ENCODE results near the gene MYH6.

The MYH6 gene

DNA sequence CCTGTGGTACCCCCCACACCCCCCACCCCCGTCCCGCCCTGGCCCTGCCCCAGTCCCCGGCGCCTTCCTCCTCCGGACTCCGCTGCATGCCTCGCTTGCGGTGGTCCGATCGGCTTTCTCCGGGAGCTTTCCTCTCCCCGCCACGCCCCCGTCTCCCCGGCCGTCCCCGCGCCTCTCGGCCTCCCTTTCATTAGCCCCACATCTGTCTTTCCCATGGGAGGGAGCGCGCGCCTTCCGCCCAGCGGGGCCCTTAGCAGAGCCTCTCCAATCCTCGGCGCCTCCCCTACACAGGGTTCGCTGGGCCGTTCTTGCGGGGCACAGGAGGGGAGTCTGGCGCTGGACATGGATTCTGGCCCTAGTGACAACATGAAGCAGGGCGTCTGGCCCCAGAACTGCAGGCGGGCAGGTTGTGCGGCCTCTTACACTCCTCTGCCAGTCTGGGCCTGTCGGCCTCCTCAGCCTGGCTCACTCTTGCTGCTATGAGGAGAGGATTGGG is 41.6 kb downstream of the MYH6 start:
- TF ChIP-seq JUND (IDR thresholded peaks at IDR 0.05; ENCODE audit: low read depth), result no peak
- in situ Hi-C loops (cut with HindIII; ENCODE audit: low pct_unique_long_range_greater_than_20kb, low sequenced_read_pairs), result no loop called here
- no peak for DNase-seq (ENCODE audit: low read depth in 1 of 2, low spot score in 1 of 2)

DNA sequence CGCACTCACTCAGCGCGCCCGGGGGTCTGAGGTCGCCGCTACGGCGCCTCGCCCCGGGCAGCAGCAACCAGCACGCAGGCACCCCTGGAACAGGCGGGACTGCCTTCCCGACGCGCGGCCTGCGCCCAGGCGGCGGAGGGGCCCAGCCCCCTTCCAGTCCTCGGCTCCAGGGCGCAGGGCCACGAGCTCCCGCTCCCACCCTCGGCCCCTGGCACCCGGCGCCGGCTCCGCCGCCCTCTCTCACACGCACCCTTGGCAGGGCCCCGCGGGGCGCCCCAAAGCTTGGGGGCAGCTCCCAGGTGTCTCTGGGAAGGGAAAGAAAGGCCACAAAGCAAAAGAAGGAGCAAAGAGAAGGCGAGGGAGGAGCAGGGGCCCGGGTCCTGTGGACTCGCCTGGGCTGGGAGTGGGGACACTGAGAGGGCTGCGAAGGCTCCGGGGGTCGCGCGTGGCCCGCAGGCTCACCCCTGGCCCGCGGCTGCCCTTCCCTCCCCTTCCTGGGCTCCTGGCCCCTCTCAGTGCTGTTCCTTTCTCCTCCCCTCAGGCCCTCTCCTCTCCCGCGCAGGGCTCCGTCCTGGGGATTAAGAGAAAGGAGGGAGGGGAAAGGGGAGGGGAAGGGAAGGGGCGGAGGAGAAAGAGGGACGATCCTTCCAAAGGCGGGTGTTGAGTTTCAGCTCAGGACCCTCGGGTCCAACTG is 42.2 kb downstream of the MYH6 start:
- TF ChIP-seq JUND (IDR thresholded peaks at IDR 0.05; ENCODE audit: low read depth), result no peak
- no peak for DNase-seq (ENCODE audit: low read depth in 1 of 2, low spot score in 1 of 2)
- in situ Hi-C loops (cut with HindIII; ENCODE audit: low pct_unique_long_range_greater_than_20kb, low sequenced_read_pairs), result no loop called here

DNA sequence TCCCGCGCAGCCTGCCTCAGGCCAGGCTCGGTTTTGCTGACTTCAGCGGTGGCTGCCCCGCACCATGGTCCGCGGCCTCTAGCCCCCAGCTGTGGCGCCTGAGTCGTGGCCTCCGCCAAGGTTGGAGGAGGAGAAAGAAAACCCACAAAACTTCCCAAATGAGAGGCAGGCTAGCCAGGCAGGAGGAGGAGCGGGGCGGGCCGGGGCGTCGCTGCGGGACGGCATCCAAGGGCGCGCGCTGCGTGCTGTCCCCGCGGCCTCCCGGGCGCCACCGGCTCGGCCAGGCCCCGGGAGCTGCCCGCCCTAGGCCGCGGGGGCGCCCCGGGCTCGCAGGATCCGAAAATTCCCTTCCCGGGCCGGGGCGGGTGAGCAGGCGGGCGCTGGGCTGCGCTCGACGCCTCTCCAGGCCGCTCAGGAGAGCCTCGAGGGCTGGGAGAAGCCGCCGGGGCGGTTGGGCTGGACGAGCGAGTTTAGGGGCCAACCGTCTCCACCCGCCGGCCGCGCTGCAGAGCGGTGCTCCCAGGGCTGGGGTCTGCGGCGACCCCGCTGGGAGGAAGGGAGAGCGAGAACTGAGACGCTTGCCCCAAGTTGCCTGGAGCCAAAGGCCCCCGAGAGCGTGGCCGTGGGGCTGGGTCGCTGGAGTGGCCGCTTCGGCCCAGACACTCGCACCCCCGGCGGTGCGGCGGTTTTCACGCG is 42.9 kb downstream of the MYH6 start, which contains the start of gene EFS:
EFS (minus strand) TSS at position 137 of the 696 bp plus-strand sequence. CDS start 147 bp downstream, outside the sequence.
- in situ Hi-C loops (cut with HindIII; ENCODE audit: low pct_unique_long_range_greater_than_20kb, low sequenced_read_pairs), result no loop called here
- TF ChIP-seq JUND (IDR thresholded peaks at IDR 0.05; ENCODE audit: low read depth), result no peak
- peak; percentile 81 to 83 for DNase-seq (ENCODE audit: low read depth in 1 of 2, low spot score in 1 of 2)

DNA sequence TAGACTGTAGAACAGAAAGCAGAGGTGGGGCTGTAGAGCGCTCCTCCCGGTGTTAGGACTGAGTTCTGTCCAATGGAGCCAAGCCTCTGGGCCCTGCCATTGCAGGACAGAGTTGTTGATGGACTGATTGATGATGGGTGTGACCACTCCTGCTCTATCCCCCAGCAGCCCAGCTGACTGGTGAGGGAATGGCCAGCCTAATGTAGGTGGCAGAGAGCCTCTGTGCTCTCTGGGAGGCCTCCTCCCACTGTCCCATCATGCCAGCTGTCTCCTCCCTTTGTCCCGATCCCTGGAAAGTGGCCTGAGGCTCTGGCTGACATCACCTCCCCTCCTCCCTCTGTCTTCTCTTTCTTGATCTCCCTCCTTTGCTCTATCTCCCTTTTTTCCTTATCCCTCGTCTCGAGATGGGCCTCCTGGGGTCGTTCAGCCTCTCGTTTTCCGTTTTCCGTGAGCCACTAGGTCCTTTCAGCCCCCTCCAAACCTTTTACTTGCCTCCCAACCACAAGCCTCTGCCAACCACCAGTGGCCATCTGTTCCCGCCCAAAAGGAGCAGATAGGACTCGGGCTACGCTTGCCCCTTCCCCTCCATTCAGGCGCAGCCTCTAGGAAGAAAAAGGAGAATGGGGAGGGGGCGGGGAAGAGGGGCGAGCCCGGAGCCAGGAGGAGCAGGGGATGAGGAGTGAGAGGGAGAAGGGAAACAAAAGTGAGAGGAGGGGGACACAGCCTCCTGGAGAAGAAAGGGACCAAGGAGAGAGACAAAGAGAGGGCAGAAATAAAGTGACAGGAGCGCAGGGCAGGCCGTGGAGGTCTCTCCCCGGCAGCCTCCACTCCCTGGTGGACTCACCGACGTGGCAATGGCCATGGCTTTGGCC is 43.7 kb downstream of the MYH6 start:
- in situ Hi-C loops (cut with HindIII; ENCODE audit: low pct_unique_long_range_greater_than_20kb, low sequenced_read_pairs), result no loop called here
- DNase-seq (ENCODE audit: low read depth in 1 of 2, low spot score in 1 of 2), result peak; percentile 69 to 77
- TF ChIP-seq JUND (IDR thresholded peaks at IDR 0.05; ENCODE audit: low read depth), result no peak

DNA sequence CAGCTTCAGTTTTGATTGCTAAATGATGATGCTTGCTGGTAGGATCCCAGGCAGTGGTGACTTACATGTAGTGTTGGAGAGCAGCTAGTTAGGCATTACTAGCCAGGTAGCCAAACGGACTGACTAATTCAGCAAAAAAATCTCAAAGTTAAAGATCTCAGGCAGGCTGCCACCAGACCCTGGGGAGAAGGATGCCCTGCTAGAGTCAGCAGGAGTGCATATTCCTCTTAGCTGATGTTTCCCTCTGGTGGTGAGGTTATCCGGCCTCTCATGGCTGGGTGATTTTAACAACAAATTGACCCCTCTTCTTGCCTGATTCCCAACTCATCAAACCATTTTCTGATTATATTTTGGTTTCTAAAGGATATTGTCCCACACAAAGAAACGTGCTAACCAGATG is 45.9 kb downstream of the MYH6 start:
- DNase-seq (ENCODE audit: low read depth in 1 of 2, low spot score in 1 of 2), result no peak
- TF ChIP-seq JUND (IDR thresholded peaks at IDR 0.05; ENCODE audit: low read depth), result no peak
- in situ Hi-C loops (cut with HindIII; ENCODE audit: low pct_unique_long_range_greater_than_20kb, low sequenced_read_pairs), result no loop called here

DNA sequence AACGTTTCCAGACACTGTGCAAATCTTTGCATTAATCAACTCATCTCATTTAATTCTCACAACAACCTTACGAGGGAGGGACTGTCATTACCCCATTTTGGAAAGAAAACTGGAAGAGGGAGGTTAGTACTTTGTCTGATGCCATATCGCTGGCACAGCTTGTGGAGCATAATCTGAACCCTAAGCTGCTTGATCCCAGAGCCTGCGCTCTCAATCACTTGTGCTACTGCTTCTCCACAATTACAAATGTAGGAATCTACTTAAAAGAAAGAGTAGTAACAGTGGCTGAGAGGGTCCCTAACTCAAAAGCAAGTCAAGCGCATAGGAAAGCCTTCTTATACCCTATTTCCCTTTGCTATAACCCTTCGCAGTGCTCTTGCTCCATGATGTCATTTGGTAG is 46.3 kb downstream of the MYH6 start:
- no peak for DNase-seq (ENCODE audit: low read depth in 1 of 2, low spot score in 1 of 2)
- in situ Hi-C loops (cut with HindIII; ENCODE audit: low pct_unique_long_range_greater_than_20kb, low sequenced_read_pairs), result no loop called here
- TF ChIP-seq JUND (IDR thresholded peaks at IDR 0.05; ENCODE audit: low read depth), result no peak

DNA sequence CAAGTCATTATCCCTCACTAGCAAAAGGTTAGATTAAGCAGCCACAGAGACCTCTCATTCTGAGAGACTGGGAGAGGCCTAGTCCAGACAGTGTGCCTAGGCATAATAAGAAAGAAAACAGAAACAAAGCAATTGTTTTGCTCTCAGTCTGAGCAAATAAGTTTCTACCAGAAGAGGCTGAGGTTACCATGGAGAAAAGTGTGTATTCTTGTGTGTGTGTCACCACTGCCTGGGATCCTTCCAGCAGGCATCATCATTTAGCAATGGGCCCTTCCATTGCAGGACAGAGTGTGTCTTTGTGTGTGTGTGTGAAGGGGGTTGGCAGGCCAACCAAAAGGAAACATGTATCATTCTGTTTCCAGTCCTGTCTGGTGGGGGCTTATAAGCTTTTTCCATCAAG is 46.8 kb downstream of the MYH6 start:
- no peak for TF ChIP-seq JUND (IDR thresholded peaks at IDR 0.05; ENCODE audit: low read depth)
- DNase-seq (ENCODE audit: low read depth in 1 of 2, low spot score in 1 of 2), result no peak
- in situ Hi-C loops (cut with HindIII; ENCODE audit: low pct_unique_long_range_greater_than_20kb, low sequenced_read_pairs), result no loop called here

DNA sequence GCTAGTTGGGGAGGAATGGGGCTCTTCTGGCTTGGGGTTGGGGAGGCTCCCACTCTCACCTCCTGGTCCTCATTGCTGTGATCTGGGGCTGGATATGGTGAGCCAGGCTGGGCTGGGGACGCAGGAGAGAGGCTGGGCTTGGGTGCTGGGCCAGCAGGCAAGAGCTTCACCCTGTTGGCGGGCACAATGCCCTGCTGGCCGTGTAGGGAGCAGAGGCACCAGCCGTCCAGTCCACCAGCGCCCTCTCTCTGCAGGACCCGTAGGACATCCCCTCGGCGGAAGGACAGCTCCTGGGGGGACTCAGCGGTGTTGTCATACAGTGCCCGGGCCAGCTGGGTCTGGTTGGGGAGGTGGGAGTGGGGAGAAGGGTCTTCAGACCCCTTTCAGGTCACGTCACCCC is 47.6 kb downstream of the MYH6 start:
- no peak for DNase-seq (ENCODE audit: low read depth in 1 of 2, low spot score in 1 of 2)
- in situ Hi-C loops (cut with HindIII; ENCODE audit: low pct_unique_long_range_greater_than_20kb, low sequenced_read_pairs), result no loop called here
- no peak for TF ChIP-seq JUND (IDR thresholded peaks at IDR 0.05; ENCODE audit: low read depth)

DNA sequence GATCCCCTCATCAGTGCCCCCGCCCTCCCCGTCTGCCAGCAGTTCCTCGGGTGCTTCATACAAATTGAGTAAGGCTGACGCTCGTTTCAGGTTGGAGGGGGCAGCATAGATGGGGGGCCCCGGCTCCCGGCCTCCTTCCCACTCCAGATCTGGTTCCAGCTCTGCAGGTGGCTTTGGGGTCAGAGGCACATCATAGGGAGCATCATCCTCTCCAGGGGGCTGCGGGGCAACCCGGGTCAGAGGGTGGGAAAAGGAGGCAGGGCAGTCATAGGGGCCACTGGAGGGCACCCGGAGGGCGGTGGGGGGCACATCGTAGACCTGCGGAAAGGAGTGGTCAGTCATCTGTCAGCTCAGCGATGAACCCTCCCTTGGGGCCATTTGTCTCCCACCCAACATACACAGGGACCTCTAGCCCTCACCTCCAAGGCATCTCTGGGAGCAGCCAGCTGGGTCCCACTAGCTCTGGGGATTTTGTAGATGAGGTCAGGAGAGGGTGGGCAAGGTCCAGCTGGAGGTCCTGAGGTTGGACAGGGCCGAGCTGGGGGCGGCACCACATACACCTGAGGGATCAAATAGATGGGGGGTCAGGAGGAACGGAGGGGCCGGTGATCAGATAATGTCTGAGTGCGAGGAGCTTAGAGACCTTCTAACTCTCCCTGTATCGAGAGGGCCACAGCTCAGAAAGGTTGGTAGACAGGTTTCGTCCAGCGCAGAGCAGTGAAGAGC is 48.2 kb downstream of the MYH6 start:
- in situ Hi-C loops (cut with HindIII; ENCODE audit: low pct_unique_long_range_greater_than_20kb, low sequenced_read_pairs), result no loop called here

DNA sequence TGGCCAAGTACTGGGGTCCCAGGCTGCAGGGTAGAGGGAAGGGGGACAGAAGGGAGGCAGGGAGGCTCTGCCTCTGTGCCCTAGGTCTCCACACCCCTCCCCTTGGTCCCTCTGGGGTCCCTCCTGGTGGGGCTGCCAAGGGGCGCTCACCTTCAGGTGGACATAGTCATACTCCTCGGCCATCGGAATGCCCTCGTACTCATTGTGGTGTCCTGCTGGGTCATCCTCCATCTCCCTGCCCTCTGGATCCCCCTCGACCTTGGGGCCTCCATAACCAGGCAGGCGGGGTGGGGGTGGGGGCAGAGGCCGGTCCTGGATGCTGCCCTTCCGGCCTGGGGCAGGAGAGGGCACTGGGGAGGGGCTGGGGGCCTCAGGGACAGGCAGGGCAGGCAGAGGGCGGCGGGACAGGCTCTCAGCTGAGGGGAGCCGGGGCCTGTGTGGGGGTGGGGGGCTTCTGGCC is 48.9 kb downstream of the MYH6 start:
- no peak for TF ChIP-seq JUND (IDR thresholded peaks at IDR 0.05; ENCODE audit: low read depth)
- no peak for DNase-seq (ENCODE audit: low read depth in 1 of 2, low spot score in 1 of 2)
- in situ Hi-C loops (cut with HindIII; ENCODE audit: low pct_unique_long_range_greater_than_20kb, low sequenced_read_pairs), result no loop called here

More for the DNA sequence above, 48.2 kb downstream of the MYH6 start:
- DNase-seq (ENCODE audit: low read depth in 1 of 2, low spot score in 1 of 2), result no peak
- no peak for TF ChIP-seq JUND (IDR thresholded peaks at IDR 0.05; ENCODE audit: low read depth)

DNA sequence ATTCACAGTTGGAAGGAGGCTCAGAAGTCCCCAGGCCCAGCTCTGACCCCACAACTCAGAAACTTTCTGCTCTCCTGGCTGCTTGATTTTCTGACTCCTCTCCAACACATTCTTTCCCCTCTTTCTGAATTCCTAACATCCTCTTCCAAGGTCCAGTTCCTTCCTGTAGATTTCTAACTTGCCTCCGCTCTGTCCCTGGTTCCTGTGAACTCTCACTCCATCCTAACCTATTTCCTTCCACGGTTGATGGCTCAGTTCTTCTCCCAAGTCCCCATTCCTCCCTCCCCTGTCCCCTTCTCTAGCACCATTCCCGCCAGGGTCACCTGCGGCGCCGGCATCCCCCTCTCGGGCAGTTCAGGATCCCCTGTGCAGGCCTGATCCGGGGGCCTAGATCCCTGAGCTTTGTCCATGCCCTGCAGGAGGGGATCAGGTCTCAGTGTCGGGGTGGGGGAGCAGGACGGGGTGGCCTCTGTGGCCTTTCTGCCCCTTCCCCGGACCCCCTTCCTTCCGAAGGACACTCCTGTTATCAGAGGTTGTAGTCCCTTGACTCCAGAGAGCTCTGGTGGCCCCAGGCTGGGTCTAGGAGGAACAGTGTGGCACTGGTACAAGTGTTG is 49.4 kb downstream of the MYH6 start:
- no peak for TF ChIP-seq JUND (IDR thresholded peaks at IDR 0.05; ENCODE audit: low read depth)
- in situ Hi-C loops (cut with HindIII; ENCODE audit: low pct_unique_long_range_greater_than_20kb, low sequenced_read_pairs), result no loop called here
- no peak for DNase-seq (ENCODE audit: low read depth in 1 of 2, low spot score in 1 of 2)
